GM23248 (cell line): ENCODE measurements around the gene TFG.

ENCODE experiments used
- EZH2 ChIP-seq: fragments of 200-600 bp; sonication (generic); IDR thresholded peaks from 2 replicates; pipeline ENCODE4 v1.6.1; 2018; ENCODE audit warnings: antibody characterized with exemption, mild to moderate bottlenecking; ENCODE audit not compliant: insufficient read depth, poor library complexity, severe bottlenecking
- EZH2phosphoT487 ChIP-seq: fragments of 200-600 bp; sonication (generic); IDR thresholded peaks from 2 replicates; pipeline ENCODE4 v1.6.1; 2018; ENCODE audit warnings: antibody characterized with exemption, moderate library complexity, mild to moderate bottlenecking, low read depth; ENCODE audit not compliant: insufficient read depth

DNA sequence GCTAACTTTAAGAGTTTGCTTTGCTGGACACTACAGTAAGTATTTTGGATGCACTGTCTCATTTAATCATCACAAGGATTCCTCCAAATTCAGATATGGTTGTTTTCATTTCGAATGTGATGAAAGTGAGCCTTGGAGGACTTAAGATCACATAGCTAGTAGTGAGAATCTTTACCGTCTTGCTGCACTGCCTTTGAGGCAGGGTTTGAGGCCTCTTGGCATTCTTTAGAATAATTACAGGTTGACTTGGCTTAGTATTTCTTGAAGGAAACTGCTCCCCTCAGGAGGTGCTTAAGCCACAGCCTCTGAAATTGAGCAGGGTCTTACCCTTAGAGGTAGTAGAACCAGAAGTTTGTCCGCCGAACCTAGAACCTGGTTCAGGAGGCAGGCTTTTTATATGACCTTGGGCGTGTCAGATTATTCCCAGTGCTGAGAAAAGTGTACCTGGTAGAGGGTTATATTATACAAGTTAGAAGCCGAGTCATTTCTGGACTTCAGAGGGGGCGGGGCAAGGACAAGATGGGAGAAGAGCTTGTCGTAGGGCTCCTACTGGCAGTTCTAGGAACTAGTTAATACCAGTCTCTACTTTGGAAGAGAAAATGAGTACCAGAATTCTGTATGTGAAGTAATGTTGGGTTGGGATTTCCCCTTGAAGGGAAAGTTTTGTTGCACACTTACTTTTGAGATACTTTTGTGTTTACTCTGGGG, 1.1 kb downstream of the TFG start:
- TF ChIP-seq EZH2 (no peak), EZH2phosphoT487 (no peak)
